H9 (cell line): ENCODE measurements around the gene C14orf39. TPM values are rescaled to one million over a fixed set of nuclear protein-coding genes. Genes with fewer than 3 reads are reported as not detected.

Source experiments
- DNase-seq: peaks from one replicate; pipeline ENCODE4 v3.0.0-alpha.2; 2017
- H2AFZ ChIP-seq: one replicate; pipeline ENCODE4 v1.6.1; 2013; ENCODE audit warnings: mild to moderate bottlenecking, low read length, control low read depth, moderate library complexity
- H2AK5ac ChIP-seq: 2 replicates; pipeline ENCODE4 v1.6.1; 2013; ENCODE audit warnings: low read length, control low read depth, mixed read lengths; ENCODE audit not compliant: insufficient read length
- H2BK120ac ChIP-seq: one replicate; pipeline ENCODE4 v1.6.1; 2013; ENCODE audit warnings: low read depth, mild to moderate bottlenecking, low read length, control low read depth, inconsistent platforms; ENCODE audit not compliant: poor library complexity, severe bottlenecking
- H2BK12ac ChIP-seq: 2 replicates; pipeline ENCODE4 v1.6.1; 2013; ENCODE audit warnings: low read length, control low read depth, mixed read lengths, low read depth; ENCODE audit not compliant: insufficient read length
- H2BK15ac ChIP-seq: 2 replicates; pipeline ENCODE4 v1.6.1; 2013; ENCODE audit warnings: low read depth, low read length, control low read depth
- H2BK20ac ChIP-seq: one replicate; pipeline ENCODE4 v1.6.1; 2013; ENCODE audit warnings: low read depth, mild to moderate bottlenecking, low read length, control low read depth, inconsistent platforms; ENCODE audit not compliant: poor library complexity, severe bottlenecking
- H2BK5ac ChIP-seq: 2 replicates; pipeline ENCODE4 v1.6.1; 2013; ENCODE audit warnings: low read length, control low read depth, mixed read lengths; ENCODE audit not compliant: insufficient read length
- H3K14ac ChIP-seq: 2 replicates; pipeline ENCODE4 v1.6.1; 2013; ENCODE audit warnings: low read length, control low read depth; ENCODE audit not compliant: insufficient read depth
- H3K18ac ChIP-seq: 2 replicates; pipeline ENCODE4 v1.6.1; 2013; ENCODE audit warnings: low read depth, mild to moderate bottlenecking, mixed read lengths, low read length, control low read depth; ENCODE audit not compliant: insufficient read length
- H3K23ac ChIP-seq: 2 replicates; pipeline ENCODE4 v1.6.1; 2013; ENCODE audit warnings: low read length, control low read depth, mixed read lengths, low read depth; ENCODE audit not compliant: insufficient read length
- H3K23me2 ChIP-seq: 2 replicates; pipeline ENCODE4 v1.6.1; 2013; ENCODE audit warnings: low read depth, mild to moderate bottlenecking, mixed read lengths, low read length, control low read depth; ENCODE audit not compliant: insufficient read length, poor library complexity, severe bottlenecking
- H3K27ac ChIP-seq: 2 replicates; pipeline ENCODE4 v1.5.1; 2013; ENCODE audit warnings: low read length, control low read depth, mixed read lengths, low read depth; ENCODE audit not compliant: insufficient read length
- H3K27me3 ChIP-seq: 2 replicates; pipeline ENCODE4 v1.6.1; 2013; ENCODE audit warnings: low read length, control low read depth, inconsistent platforms; ENCODE audit not compliant: insufficient read depth
- H3K4ac ChIP-seq: 2 replicates; pipeline ENCODE4 v1.6.1; 2013; ENCODE audit warnings: low read depth, mild to moderate bottlenecking, control low read depth, inconsistent platforms, low read length, moderate library complexity
- H3K4me1 ChIP-seq: 2 replicates; pipeline ENCODE4 v1.6.1; 2013; ENCODE audit warnings: low read length, control low read depth, inconsistent platforms; ENCODE audit not compliant: insufficient read depth
- H3K4me2 ChIP-seq: 2 replicates; pipeline ENCODE4 v1.6.1; 2013; ENCODE audit warnings: low read length, control low read depth, mixed read lengths; ENCODE audit not compliant: insufficient read length, insufficient read depth
- H3K56ac ChIP-seq: 2 replicates; pipeline ENCODE4 v1.6.1; 2013; ENCODE audit warnings: low read depth, mild to moderate bottlenecking, mixed read lengths, low read length, control low read depth; ENCODE audit not compliant: insufficient read length
- H3K79me1 ChIP-seq: 2 replicates; pipeline ENCODE4 v1.6.1; 2013; ENCODE audit warnings: low read depth, mild to moderate bottlenecking, moderate library complexity, low read length, control low read depth, inconsistent platforms; ENCODE audit not compliant: insufficient read depth, poor library complexity, severe bottlenecking
- H3K79me2 ChIP-seq: 2 replicates; pipeline ENCODE4 v1.6.1; 2013; ENCODE audit warnings: low read length, control low read depth, inconsistent platforms; ENCODE audit not compliant: insufficient read depth
- H3K9ac ChIP-seq: 2 replicates; pipeline ENCODE4 v1.6.1; 2013; ENCODE audit warnings: low read length, control low read depth, mixed read lengths; ENCODE audit not compliant: insufficient read length; ENCODE audit errors: extremely low read depth
- H3K9me3 ChIP-seq: one replicate; pipeline ENCODE4 v1.6.1; 2013; ENCODE audit warnings: low read depth, low read length, inconsistent platforms; ENCODE audit not compliant: control insufficient read depth
- H3T11ph ChIP-seq: one replicate; pipeline ENCODE4 v1.6.1; 2013; ENCODE audit warnings: mild to moderate bottlenecking, low read length, control low read depth, inconsistent platforms
- H4K20me1 ChIP-seq: one replicate; pipeline ENCODE4 v1.6.1; 2013; ENCODE audit not compliant: control insufficient read depth, insufficient read length, insufficient read depth
- H4K5ac ChIP-seq: 2 replicates; pipeline ENCODE4 v1.6.1; 2013; ENCODE audit warnings: low read depth, mild to moderate bottlenecking, mixed read lengths, low read length, control low read depth; ENCODE audit not compliant: insufficient read length
- H4K8ac ChIP-seq: replicated peaks from 2 replicates; pipeline ENCODE4 v1.6.1; 2013; ENCODE audit warnings: low read length, control low read depth, mixed read lengths, low read depth; ENCODE audit not compliant: insufficient read length
- H4K91ac ChIP-seq: 2 replicates; pipeline ENCODE4 v1.6.1; 2013; ENCODE audit warnings: low read depth, mild to moderate bottlenecking, moderate library complexity, mixed read lengths, low read length, control low read depth; ENCODE audit not compliant: insufficient read length
- H3K27ac Mint-ChIP-seq, 3 experiments: 2 replicates in 2 of 3; 3 replicates in 1 of 3; pipeline ENCODE4 v1.8.0; 2020 to 2021; ENCODE audit warnings: mixed read lengths in 3 of 3, mild to moderate bottlenecking in 1 of 3, moderate library complexity in 1 of 3
- H3K27me3 Mint-ChIP-seq: 2 replicates; pipeline ENCODE4 v1.8.0; 2021; ENCODE audit warnings: low read depth, mild to moderate bottlenecking, moderate library complexity, mixed read lengths
- H3K36me3 Mint-ChIP-seq, 3 experiments: 2 replicates in 2 of 3; 3 replicates in 1 of 3; pipeline ENCODE4 v1.8.0; 2020 to 2021; ENCODE audit warnings: low read depth in 3 of 3, mixed read lengths in 3 of 3; ENCODE audit not compliant: insufficient read depth in 1 of 3
- H3K4me1 Mint-ChIP-seq, 2 experiments: 2 replicates each; pipeline ENCODE4 v1.8.0; 2020; ENCODE audit warnings: mixed read lengths in 2 of 2
- H3K4me3 Mint-ChIP-seq, 2 experiments: 2 replicates in 1 of 2; 3 replicates in 1 of 2; pipeline ENCODE4 v1.8.0; 2020 to 2021; ENCODE audit warnings: mild to moderate bottlenecking in 2 of 2, mixed read lengths in 2 of 2, moderate library complexity in 1 of 2
- H3K9me3 Mint-ChIP-seq, 2 experiments: 2 replicates in 1 of 2; 3 replicates in 1 of 2; pipeline ENCODE4 v1.8.0; 2020; ENCODE audit warnings: mild to moderate bottlenecking in 2 of 2, mixed read lengths in 2 of 2, moderate library complexity in 1 of 2
- CTCF ChIP-seq: fragments of 200-600 bp; sonication (generic); conservative IDR thresholded peaks from 3 replicates; pipeline ENCODE4 v1.8.0; 2021; ENCODE audit warnings: antibody characterized with exemption, mild to moderate bottlenecking
- WGBS: extraction: QIAGEN DNeasy Blood & Tissue Kit; methylation state at CpG from one replicate; pipeline ENCODE4 v1.1.7; 2013; ENCODE audit warnings: missing lambda C conversion rate, low lambda C conversion rate, mixed read lengths; ENCODE audit not compliant: insufficient read length; ENCODE audit errors: extremely low coverage; 5-methylcytosine and 5-hydroxymethylcytosine counted together
- total RNA-seq: library from RNA; stranded (reverse); gene quantifications from 2 replicates; pipeline ENCODE4 v1.2.1, GENCODE V29; 2021

C14orf39 gene
- total RNA-seq, 1 experiment from 2014 or later: 1.8 TPM

- Histone ChIP-seq H3K23ac (no peak overlapping the region), H3K4me1 (no peaks in the 10 kb centered on the region; the same call in 1 of the 2 replicates), H3K4me2 (peak overlapping the region; percentile 66), H2BK5ac (no peak overlapping the region), H2AK5ac (no peak overlapping the region), H4K8ac (no peak overlapping the region), H3K27me3 (peaks cover 69% of the 10 kb centered on the region), H3K79me2 (no peaks in the 10 kb centered on the region), H3K9me3 (no peaks in the 10 kb centered on the region), H2BK12ac (no peak overlapping the region), H3T11ph (no peak overlapping the region), H3K18ac (no peak overlapping the region), H3K9ac (no peak overlapping the region), H4K20me1 (peaks cover 2% of the 10 kb centered on the region), H4K91ac (no peak overlapping the region), H2BK120ac (no peak overlapping the region), H3K56ac (no peak overlapping the region), H3K14ac (no peak overlapping the region), H4K5ac (no peak overlapping the region), H2BK15ac (no peak overlapping the region), H3K23me2 (peaks cover 16% of the 10 kb centered on the region), H3K4ac (no peak overlapping the region), H2BK20ac (no peak overlapping the region), H3K27ac (no peak overlapping the region), H3K79me1 (no peaks in the 10 kb centered on the region), H2AFZ (no peak overlapping the region)
- TF ChIP-seq CTCF: no peak
- peaks cover 99% of the 10 kb centered on the region for H3K27me3 Mint-ChIP-seq
- H3K4me1 Mint-ChIP-seq: peaks cover 29 to 47% of the 10 kb centered on the region in 2 experiments
- H3K9me3 Mint-ChIP-seq: peaks cover 3 to 10% of the 10 kb centered on the region in 2 experiments; a peak in 1 of 5 replicates
- no peak overlapping the region for H3K27ac Mint-ChIP-seq
- no peaks in the 10 kb centered on the region for H3K36me3 Mint-ChIP-seq
- H3K4me3 Mint-ChIP-seq: peak overlapping the region; percentile 36 to 85
- WGBS: no CpG with 5 or more reads among the region's 17 CpGs
- DNase-seq: peak; percentile 49
Observed at GRCh38 chr14:60506462-60506984, 20.7 kb upstream of the C14orf39 start.
